ENCODE data around the gene XCR1. TPM values are rescaled to one million over a fixed set of nuclear protein-coding genes. Genes with fewer than 3 reads are reported as not detected.

The XCR1 gene
- total RNA-seq, 1 experiment from 2014 or later, result 0.02 TPM

DNA sequence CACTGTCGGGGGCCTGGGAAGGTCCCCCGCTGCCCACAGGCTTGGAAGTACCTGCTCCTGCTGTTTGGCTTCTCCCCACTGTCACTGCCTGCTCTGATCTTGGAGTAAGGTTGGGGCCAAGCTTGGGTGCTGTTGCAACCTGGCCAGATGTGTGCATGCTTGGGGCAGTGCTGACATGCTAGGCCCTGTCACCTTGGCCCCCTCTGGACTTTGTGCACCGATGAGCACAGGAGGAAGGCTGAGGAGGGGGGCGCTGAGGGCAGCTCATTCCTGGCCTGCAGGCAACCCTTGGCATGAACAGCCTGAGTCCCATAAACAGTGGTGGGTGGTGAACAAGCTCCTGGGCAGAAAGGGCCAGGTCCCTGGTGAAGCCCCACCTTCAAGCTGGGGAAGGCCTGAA is 4.0 kb upstream of the XCR1 start (continued):
- TF ChIP-seq, protein P1, sequence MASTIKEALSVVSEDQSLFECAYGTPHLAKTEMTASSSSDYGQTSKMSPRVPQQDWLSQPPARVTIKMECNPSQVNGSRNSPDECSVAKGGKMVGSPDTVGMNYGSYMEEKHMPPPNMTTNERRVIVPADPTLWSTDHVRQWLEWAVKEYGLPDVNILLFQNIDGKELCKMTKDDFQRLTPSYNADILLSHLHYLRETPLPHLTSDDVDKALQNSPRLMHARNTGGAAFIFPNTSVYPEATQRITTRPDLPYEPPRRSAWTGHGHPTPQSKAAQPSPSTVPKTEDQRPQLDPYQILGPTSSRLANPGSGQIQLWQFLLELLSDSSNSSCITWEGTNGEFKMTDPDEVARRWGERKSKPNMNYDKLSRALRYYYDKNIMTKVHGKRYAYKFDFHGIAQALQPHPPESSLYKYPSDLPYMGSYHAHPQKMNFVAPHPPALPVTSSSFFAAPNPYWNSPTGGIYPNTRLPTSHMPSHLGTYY (CRISPR knock-in tag; IDR thresholded peaks at IDR 0.05), result no peak

DNA sequence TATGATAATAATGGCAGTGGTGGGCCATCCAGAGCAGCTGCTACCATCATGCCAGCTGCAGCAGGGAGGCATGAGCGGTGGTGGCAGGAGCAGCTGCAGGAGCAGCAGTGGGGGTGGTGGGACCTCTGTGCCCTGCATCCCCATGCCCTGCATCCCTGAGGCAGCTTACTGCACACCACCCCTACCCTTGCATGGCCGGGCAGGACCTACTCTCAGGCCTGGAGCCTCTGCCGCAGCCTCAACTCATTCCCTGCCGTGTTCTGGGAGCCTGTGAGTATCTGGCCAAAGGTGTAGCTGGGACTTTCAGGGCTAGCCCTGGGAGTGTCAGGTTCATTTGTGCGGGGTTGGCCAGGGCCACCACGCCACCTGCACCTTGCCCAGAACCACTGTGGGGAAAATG is 3.3 kb upstream of the XCR1 start:
- CTCF ChIA-PET, result interaction anchor here (0.8 to 1.4 kb wide), 2 partner anchors 49 to 92 kb away, joined by 3 to 4 read pairs; no protein-coding TSS in a partner anchor
- Mint-ChIP-seq H3K36me3 (peaks cover 9% of the 10 kb centered on the region), H3K27me3 (ENCODE audit: low read depth) (peaks cover 6% of the 10 kb centered on the region; the same call in 1 of the 2 replicates), H3K9me3 (peaks cover 25% of the 10 kb centered on the region), H3K4me3 (no peak overlapping the region), H3K4me1 (no peaks in the 10 kb centered on the region), H3K27ac (no peak overlapping the region)
- no peak for ATAC-seq
- no peak for DNase-seq (ENCODE audit: low spot score)
- POLR2A ChIA-PET, result no interaction called here
- TF ChIP-seq, protein P2, sequence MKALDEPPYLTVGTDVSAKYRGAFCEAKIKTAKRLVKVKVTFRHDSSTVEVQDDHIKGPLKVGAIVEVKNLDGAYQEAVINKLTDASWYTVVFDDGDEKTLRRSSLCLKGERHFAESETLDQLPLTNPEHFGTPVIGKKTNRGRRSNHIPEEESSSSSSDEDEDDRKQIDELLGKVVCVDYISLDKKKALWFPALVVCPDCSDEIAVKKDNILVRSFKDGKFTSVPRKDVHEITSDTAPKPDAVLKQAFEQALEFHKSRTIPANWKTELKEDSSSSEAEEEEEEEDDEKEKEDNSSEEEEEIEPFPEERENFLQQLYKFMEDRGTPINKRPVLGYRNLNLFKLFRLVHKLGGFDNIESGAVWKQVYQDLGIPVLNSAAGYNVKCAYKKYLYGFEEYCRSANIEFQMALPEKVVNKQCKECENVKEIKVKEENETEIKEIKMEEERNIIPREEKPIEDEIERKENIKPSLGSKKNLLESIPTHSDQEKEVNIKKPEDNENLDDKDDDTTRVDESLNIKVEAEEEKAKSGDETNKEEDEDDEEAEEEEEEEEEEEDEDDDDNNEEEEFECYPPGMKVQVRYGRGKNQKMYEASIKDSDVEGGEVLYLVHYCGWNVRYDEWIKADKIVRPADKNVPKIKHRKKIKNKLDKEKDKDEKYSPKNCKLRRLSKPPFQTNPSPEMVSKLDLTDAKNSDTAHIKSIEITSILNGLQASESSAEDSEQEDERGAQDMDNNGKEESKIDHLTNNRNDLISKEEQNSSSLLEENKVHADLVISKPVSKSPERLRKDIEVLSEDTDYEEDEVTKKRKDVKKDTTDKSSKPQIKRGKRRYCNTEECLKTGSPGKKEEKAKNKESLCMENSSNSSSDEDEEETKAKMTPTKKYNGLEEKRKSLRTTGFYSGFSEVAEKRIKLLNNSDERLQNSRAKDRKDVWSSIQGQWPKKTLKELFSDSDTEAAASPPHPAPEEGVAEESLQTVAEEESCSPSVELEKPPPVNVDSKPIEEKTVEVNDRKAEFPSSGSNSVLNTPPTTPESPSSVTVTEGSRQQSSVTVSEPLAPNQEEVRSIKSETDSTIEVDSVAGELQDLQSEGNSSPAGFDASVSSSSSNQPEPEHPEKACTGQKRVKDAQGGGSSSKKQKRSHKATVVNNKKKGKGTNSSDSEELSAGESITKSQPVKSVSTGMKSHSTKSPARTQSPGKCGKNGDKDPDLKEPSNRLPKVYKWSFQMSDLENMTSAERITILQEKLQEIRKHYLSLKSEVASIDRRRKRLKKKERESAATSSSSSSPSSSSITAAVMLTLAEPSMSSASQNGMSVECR (CRISPR knock-in tag; IDR thresholded peaks at IDR 0.05; ENCODE audit: borderline replicate concordance), result no peak
- TF ChIP-seq, protein P3, sequence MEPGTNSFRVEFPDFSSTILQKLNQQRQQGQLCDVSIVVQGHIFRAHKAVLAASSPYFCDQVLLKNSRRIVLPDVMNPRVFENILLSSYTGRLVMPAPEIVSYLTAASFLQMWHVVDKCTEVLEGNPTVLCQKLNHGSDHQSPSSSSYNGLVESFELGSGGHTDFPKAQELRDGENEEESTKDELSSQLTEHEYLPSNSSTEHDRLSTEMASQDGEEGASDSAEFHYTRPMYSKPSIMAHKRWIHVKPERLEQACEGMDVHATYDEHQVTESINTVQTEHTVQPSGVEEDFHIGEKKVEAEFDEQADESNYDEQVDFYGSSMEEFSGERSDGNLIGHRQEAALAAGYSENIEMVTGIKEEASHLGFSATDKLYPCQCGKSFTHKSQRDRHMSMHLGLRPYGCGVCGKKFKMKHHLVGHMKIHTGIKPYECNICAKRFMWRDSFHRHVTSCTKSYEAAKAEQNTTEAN (CRISPR knock-in tag; IDR thresholded peaks at IDR 0.05), result no peak
- TF ChIP-seq ZNF219 (CRISPR knock-in tag; IDR thresholded peaks at IDR 0.05; ENCODE audit: borderline replicate concordance) (no peak), HMGA2 (CRISPR knock-in tag; IDR thresholded peaks at IDR 0.05) (no peak), NFYB (CRISPR knock-in tag; conservative IDR thresholded peaks at IDR 0.05; ENCODE audit: low read depth) (no peak), EMX1 (CRISPR knock-in tag; IDR thresholded peaks at IDR 0.05) (no peak), NR1H2 (CRISPR knock-in tag; IDR thresholded peaks at IDR 0.05) (no peak), ATF1 (CRISPR knock-in tag; IDR thresholded peaks at IDR 0.05) (no peak), ZNF232 (CRISPR knock-in tag; IDR thresholded peaks at IDR 0.05) (no peak), ZNF671 (CRISPR knock-in tag; IDR thresholded peaks at IDR 0.05) (no peak), TCF7 (CRISPR knock-in tag; IDR thresholded peaks at IDR 0.05; ENCODE audit: low read depth) (no peak), TEAD1 (CRISPR knock-in tag; IDR thresholded peaks at IDR 0.05) (no peak)
- TF ChIP-seq, protein P4, sequence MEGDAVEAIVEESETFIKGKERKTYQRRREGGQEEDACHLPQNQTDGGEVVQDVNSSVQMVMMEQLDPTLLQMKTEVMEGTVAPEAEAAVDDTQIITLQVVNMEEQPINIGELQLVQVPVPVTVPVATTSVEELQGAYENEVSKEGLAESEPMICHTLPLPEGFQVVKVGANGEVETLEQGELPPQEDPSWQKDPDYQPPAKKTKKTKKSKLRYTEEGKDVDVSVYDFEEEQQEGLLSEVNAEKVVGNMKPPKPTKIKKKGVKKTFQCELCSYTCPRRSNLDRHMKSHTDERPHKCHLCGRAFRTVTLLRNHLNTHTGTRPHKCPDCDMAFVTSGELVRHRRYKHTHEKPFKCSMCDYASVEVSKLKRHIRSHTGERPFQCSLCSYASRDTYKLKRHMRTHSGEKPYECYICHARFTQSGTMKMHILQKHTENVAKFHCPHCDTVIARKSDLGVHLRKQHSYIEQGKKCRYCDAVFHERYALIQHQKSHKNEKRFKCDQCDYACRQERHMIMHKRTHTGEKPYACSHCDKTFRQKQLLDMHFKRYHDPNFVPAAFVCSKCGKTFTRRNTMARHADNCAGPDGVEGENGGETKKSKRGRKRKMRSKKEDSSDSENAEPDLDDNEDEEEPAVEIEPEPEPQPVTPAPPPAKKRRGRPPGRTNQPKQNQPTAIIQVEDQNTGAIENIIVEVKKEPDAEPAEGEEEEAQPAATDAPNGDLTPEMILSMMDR (IDR thresholded peaks at IDR 0.05), result no peak
- TF ChIP-seq, protein P5, sequence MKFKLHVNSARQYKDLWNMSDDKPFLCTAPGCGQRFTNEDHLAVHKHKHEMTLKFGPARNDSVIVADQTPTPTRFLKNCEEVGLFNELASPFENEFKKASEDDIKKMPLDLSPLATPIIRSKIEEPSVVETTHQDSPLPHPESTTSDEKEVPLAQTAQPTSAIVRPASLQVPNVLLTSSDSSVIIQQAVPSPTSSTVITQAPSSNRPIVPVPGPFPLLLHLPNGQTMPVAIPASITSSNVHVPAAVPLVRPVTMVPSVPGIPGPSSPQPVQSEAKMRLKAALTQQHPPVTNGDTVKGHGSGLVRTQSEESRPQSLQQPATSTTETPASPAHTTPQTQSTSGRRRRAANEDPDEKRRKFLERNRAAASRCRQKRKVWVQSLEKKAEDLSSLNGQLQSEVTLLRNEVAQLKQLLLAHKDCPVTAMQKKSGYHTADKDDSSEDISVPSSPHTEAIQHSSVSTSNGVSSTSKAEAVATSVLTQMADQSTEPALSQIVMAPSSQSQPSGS (CRISPR knock-in tag; IDR thresholded peaks at IDR 0.05; ENCODE audit: borderline replicate concordance, low read depth), result no peak
- TF ChIP-seq, protein P6, sequence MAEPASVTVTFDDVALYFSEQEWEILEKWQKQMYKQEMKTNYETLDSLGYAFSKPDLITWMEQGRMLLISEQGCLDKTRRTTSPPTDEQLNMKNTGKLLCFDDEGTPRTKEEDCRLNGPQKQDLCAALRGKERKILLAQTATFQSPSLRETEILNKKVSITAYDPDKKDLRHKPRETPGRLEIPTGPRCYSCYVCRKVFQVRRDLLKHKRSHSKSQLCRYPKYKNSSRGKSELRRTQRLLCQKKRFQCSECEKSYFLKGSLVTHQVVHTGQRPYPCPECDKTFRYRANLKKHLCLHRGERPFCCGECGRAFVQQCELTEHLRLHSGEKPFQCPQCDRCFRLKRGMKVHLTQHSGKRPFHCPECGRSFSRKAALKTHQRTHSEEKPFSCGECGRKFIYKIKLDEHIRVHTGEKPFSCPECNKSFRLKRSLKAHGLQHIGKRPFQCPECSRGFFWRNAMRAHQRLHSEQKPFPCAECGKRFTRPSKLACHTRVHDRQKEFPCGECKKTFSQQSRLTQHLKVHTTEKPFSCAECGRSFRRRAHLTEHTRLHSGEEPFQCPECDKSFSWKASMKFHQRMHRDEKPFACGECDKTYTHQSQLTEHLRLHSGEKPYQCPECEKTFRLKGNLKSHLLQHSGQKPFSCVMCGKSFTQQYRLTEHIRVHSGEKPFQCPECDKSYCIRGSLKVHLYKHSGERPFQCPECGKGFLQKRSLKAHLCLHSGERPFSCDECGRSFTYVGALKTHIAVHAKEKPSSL (CRISPR knock-in tag; conservative IDR thresholded peaks at IDR 0.05), result no peak
- TF ChIP-seq, protein P7, sequence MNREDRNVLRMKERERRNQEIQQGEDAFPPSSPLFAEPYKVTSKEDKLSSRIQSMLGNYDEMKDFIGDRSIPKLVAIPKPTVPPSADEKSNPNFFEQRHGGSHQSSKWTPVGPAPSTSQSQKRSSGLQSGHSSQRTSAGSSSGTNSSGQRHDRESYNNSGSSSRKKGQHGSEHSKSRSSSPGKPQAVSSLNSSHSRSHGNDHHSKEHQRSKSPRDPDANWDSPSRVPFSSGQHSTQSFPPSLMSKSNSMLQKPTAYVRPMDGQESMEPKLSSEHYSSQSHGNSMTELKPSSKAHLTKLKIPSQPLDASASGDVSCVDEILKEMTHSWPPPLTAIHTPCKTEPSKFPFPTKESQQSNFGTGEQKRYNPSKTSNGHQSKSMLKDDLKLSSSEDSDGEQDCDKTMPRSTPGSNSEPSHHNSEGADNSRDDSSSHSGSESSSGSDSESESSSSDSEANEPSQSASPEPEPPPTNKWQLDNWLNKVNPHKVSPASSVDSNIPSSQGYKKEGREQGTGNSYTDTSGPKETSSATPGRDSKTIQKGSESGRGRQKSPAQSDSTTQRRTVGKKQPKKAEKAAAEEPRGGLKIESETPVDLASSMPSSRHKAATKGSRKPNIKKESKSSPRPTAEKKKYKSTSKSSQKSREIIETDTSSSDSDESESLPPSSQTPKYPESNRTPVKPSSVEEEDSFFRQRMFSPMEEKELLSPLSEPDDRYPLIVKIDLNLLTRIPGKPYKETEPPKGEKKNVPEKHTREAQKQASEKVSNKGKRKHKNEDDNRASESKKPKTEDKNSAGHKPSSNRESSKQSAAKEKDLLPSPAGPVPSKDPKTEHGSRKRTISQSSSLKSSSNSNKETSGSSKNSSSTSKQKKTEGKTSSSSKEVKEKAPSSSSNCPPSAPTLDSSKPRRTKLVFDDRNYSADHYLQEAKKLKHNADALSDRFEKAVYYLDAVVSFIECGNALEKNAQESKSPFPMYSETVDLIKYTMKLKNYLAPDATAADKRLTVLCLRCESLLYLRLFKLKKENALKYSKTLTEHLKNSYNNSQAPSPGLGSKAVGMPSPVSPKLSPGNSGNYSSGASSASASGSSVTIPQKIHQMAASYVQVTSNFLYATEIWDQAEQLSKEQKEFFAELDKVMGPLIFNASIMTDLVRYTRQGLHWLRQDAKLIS (CRISPR knock-in tag; IDR thresholded peaks at IDR 0.05; ENCODE audit: borderline replicate concordance), result no peak
